CD8-positive, alpha-beta memory T cell (primary cell): ENCODE data around the gene NAP1L5. TPM values are rescaled to one million over a fixed set of nuclear protein-coding genes. Genes with fewer than 3 reads are reported as not detected.

Experiments used
- CTCF ChIA-PET: fragments of 350-600 bp; sonication (Branson Sonifier 250); formaldehyde crosslinking; loops from one replicate; lab custom pipeline; 2021; ENCODE audit warnings: antibody characterized with exemption; lab: Charles Lee
- POLR2A ChIA-PET: fragments of 350-600 bp; sonication (Branson Sonifier 250); formaldehyde crosslinking; loops from one replicate; lab custom pipeline; 2021; ENCODE audit warnings: antibody characterized with exemption; lab: Charles Lee
- DNase-seq, 5 donors: peaks; one replicate each; pipeline versions ENCODE4 v3.0.0 to v3.0.0-alpha.2; 2020 to 2022; ENCODE audit warnings: mixed read lengths in 1 of 5
- H3K27ac ChIP-seq: one replicate; pipeline ENCODE4 v1.7.0; 2013; ENCODE audit warnings: low read depth, mild to moderate bottlenecking, low read length, moderate library complexity
- H3K27me3 ChIP-seq: 2 replicates; pipeline ENCODE4 v1.7.0; 2013; ENCODE audit warnings: low read length, mild to moderate bottlenecking; ENCODE audit not compliant: insufficient read depth, poor library complexity, severe bottlenecking
- H3K36me3 ChIP-seq: 2 replicates; pipeline ENCODE4 v1.7.0; 2013; ENCODE audit warnings: mild to moderate bottlenecking, low read length, moderate library complexity; ENCODE audit not compliant: insufficient read depth
- H3K4me1 ChIP-seq: 2 replicates; pipeline ENCODE4 v1.7.0; 2013; ENCODE audit warnings: mild to moderate bottlenecking, low read length, moderate library complexity; ENCODE audit not compliant: insufficient read depth
- H3K4me3 ChIP-seq: 2 replicates; pipeline ENCODE4 v1.7.0; 2013; ENCODE audit warnings: mild to moderate bottlenecking, low read length
- H3K9me3 ChIP-seq: 2 replicates; pipeline ENCODE4 v1.7.0; 2013; ENCODE audit warnings: mild to moderate bottlenecking, low read length
- H3K27ac Mint-ChIP-seq, 8 donors: one replicate each; pipeline ENCODE4 v1.8.0; 2020 to 2021; ENCODE audit warnings: mixed read lengths in 8 of 8, mild to moderate bottlenecking in 6 of 8, inconsistent platforms in 3 of 8, moderate library complexity in 3 of 8
- H3K27me3 Mint-ChIP-seq, 2 donors: one replicate each; pipeline ENCODE4 v1.8.0; 2020 to 2021; ENCODE audit warnings: mixed read lengths in 2 of 2, mild to moderate bottlenecking in 1 of 2, moderate library complexity in 1 of 2
- H3K36me3 Mint-ChIP-seq, 3 donors: one replicate each; pipeline ENCODE4 v1.8.0; 2020 to 2021; ENCODE audit warnings: mixed read lengths in 3 of 3, inconsistent platforms in 1 of 3, mild to moderate bottlenecking in 1 of 3
- H3K4me1 Mint-ChIP-seq, 3 donors: one replicate each; pipeline ENCODE4 v1.8.0; 2020 to 2021; ENCODE audit warnings: mixed read lengths in 3 of 3, inconsistent platforms in 1 of 3, mild to moderate bottlenecking in 1 of 3
- H3K4me3 Mint-ChIP-seq, 7 donors: one replicate each; pipeline ENCODE4 v1.8.0; 2020 to 2021; ENCODE audit warnings: mixed read lengths in 7 of 7, mild to moderate bottlenecking in 6 of 7, moderate library complexity in 4 of 7, inconsistent platforms in 2 of 7
- H3K9me3 Mint-ChIP-seq, 5 donors: one replicate each; pipeline ENCODE4 v1.8.0; 2020 to 2022; ENCODE audit warnings: mixed read lengths in 5 of 5, mild to moderate bottlenecking in 3 of 5, moderate library complexity in 2 of 5, inconsistent platforms in 1 of 5
- polyA plus RNA-seq: library from polyadenylated mRNA; unstranded; fragments of 300-500 nt; fragmentation: Illumina TruSeq; gene quantifications from one replicate; pipeline ENCODE4 v1.2.3, GENCODE V29; 2021
- total RNA-seq, 2 experiments: library from RNA; stranded (reverse); gene quantifications; one replicate each; pipeline ENCODE4 v1.2.3, GENCODE V29; 2021

NAP1L5 gene
- total and polyA plus RNA-seq, 3 experiments from 2014 or later: 2.5 to 4.8 (median 4.4) TPM

GRCh38 chr4:88674565-88674964 lies 23.1 kb downstream of the NAP1L5 start:
- ChIA-PET POLR2A (no interaction called here), CTCF (no interaction called here)
- Mint-ChIP-seq H3K27me3 (no peaks in the 10 kb centered on the region), H3K4me1 (peaks cover 0 to 4% (median 0%) of the 10 kb centered on the region in 3 donors), H3K27ac (peak overlapping the region in 2 of 8 donors; percentile 7 to 18), H3K36me3 (peaks cover 12 to 82% (median 22%) of the 10 kb centered on the region in 3 donors), H3K4me3 (no peak overlapping the region), H3K9me3 (no peaks in the 10 kb centered on the region)
- Histone ChIP-seq H3K4me1 (no peaks in the 10 kb centered on the region), H3K27me3 (no peaks in the 10 kb centered on the region), H3K4me3 (no peak overlapping the region), H3K9me3 (no peaks in the 10 kb centered on the region), H3K27ac (no peak overlapping the region), H3K36me3 (peaks cover 30% of the 10 kb centered on the region)
- no peak for DNase-seq

GRCh38 chr4:88673886-88674285 lies 23.7 kb downstream of the NAP1L5 start:
- Mint-ChIP-seq H3K4me3 (no peak overlapping the region), H3K9me3 (no peaks in the 10 kb centered on the region), H3K27ac (peak overlapping the region in 3 of 8 donors; percentile 18 to 69 (median 51)), H3K27me3 (no peaks in the 10 kb centered on the region), H3K36me3 (peaks cover 5 to 82% (median 18%) of the 10 kb centered on the region in 3 donors), H3K4me1 (peaks cover 0 to 4% (median 0%) of the 10 kb centered on the region in 3 donors)
- Histone ChIP-seq H3K9me3 (no peaks in the 10 kb centered on the region), H3K4me1 (no peaks in the 10 kb centered on the region), H3K4me3 (no peak overlapping the region), H3K27ac (no peak overlapping the region), H3K27me3 (no peaks in the 10 kb centered on the region), H3K36me3 (peaks cover 24% of the 10 kb centered on the region)
- CTCF ChIA-PET: no interaction called here
- POLR2A ChIA-PET: no interaction called here
- no peak for DNase-seq

GRCh38 chr4:88672987-88673386 lies 24.6 kb downstream of the NAP1L5 start:
- H3K4me1 ChIP-seq: no peaks in the 10 kb centered on the region
- peaks cover 4 to 81% (median 21%) of the 10 kb centered on the region in 3 donors for H3K36me3 Mint-ChIP-seq
- H3K9me3 ChIP-seq: no peaks in the 10 kb centered on the region
- no peaks in the 10 kb centered on the region for H3K27me3 Mint-ChIP-seq
- peaks cover 0 to 4% (median 0%) of the 10 kb centered on the region in 3 donors for H3K4me1 Mint-ChIP-seq
- no peak overlapping the region for H3K27ac ChIP-seq
- ChIA-PET CTCF (interaction anchor here (0.8 to 1.0 kb wide), 2 partner anchors 11 kb away, joined by 3 to 4 read pairs; no protein-coding TSS in a partner anchor), POLR2A (no interaction called here)
- no peaks in the 10 kb centered on the region for H3K9me3 Mint-ChIP-seq
- H3K36me3 ChIP-seq: peaks cover 15% of the 10 kb centered on the region
- no peaks in the 10 kb centered on the region for H3K27me3 ChIP-seq
- H3K4me3 ChIP-seq: no peak overlapping the region
- no peak overlapping the region for H3K4me3 Mint-ChIP-seq
- peak overlapping the region in 3 of 8 donors; percentile 40 to 64 (median 55) for H3K27ac Mint-ChIP-seq
- DNase-seq: peak in 1 of 5 donors; percentile 15

GRCh38 chr4:88661739-88662138 lies 35.9 kb downstream of the NAP1L5 start:
- Mint-ChIP-seq H3K27me3 (no peaks in the 10 kb centered on the region), H3K36me3 (peaks cover 4 to 82% (median 24%) of the 10 kb centered on the region in 3 donors), H3K4me1 (peaks cover 0 to 3% (median 0%) of the 10 kb centered on the region in 3 donors), H3K4me3 (no peak overlapping the region), H3K27ac (peak overlapping the region in 1 of 8 donors; percentile 10), H3K9me3 (no peaks in the 10 kb centered on the region)
- Histone ChIP-seq H3K4me3 (no peak overlapping the region), H3K9me3 (no peaks in the 10 kb centered on the region), H3K4me1 (no peaks in the 10 kb centered on the region), H3K36me3 (peaks cover 10% of the 10 kb centered on the region), H3K27me3 (no peaks in the 10 kb centered on the region), H3K27ac (no peak overlapping the region)
- POLR2A ChIA-PET: no interaction called here
- CTCF ChIA-PET: interaction anchor here (1.2 to 1.6 kb wide), 3 partner anchors 10 to 122 kb away, joined by 3 to 4 read pairs (median 4); no protein-coding TSS in a partner anchor
- DNase-seq: no peak

- no peaks in the 10 kb centered on the region for H3K27me3 ChIP-seq
- peaks cover 14% of the 10 kb centered on the region for H3K36me3 ChIP-seq
- Mint-ChIP-seq H3K9me3 (no peaks in the 10 kb centered on the region), H3K36me3 (peaks cover 4 to 84% (median 27%) of the 10 kb centered on the region in 3 donors), H3K4me3 (no peak overlapping the region), H3K27ac (peak overlapping the region in 3 of 8 donors; percentile 9 to 49 (median 15)), H3K27me3 (no peaks in the 10 kb centered on the region), H3K4me1 (peaks cover 0 to 6% (median 5%) of the 10 kb centered on the region in 3 donors)
- H3K9me3 ChIP-seq: no peaks in the 10 kb centered on the region
- no peak overlapping the region for H3K4me3 ChIP-seq
- no peak overlapping the region for H3K27ac ChIP-seq
- no peaks in the 10 kb centered on the region for H3K4me1 ChIP-seq
- POLR2A ChIA-PET: no interaction called here
- CTCF ChIA-PET: interaction anchor here (1.6 kb wide), 2 partner anchors 12 to 121 kb away, joined by 4 read pairs; no protein-coding TSS in a partner anchor
- no peak for DNase-seq
Measured at GRCh38 chr4:88660446-88661294, 37.0 kb downstream of the NAP1L5 start.

- ChIA-PET CTCF (interaction anchor here (1.2 to 1.3 kb wide), 2 partner anchors 120 to 127 kb away, joined by 4 to 21 read pairs; no protein-coding TSS in a partner anchor), POLR2A (no interaction called here)
- H3K9me3 Mint-ChIP-seq: no peaks in the 10 kb centered on the region
- DNase-seq: no peak
- no peaks in the 10 kb centered on the region for H3K27me3 Mint-ChIP-seq
- H3K4me1 ChIP-seq: no peaks in the 10 kb centered on the region
- no peak overlapping the region for H3K4me3 ChIP-seq
- no peaks in the 10 kb centered on the region for H3K27me3 ChIP-seq
- peaks cover 2 to 9% (median 5%) of the 10 kb centered on the region in 3 donors for H3K4me1 Mint-ChIP-seq
- H3K36me3 Mint-ChIP-seq: peaks cover 4 to 84% (median 33%) of the 10 kb centered on the region in 3 donors
- no peak overlapping the region for H3K27ac ChIP-seq
- H3K4me3 Mint-ChIP-seq: no peak overlapping the region
- no peaks in the 10 kb centered on the region for H3K9me3 ChIP-seq
- H3K36me3 ChIP-seq: peaks cover 22% of the 10 kb centered on the region
- H3K27ac Mint-ChIP-seq: peak overlapping the region in 2 of 8 donors; percentile 2 to 7
Measured at GRCh38 chr4:88659890-88660208, 37.8 kb downstream of the NAP1L5 start.

- Histone ChIP-seq H3K4me1 (no peaks in the 10 kb centered on the region), H3K36me3 (peaks cover 25% of the 10 kb centered on the region), H3K9me3 (no peaks in the 10 kb centered on the region), H3K27me3 (no peaks in the 10 kb centered on the region), H3K27ac (no peak overlapping the region), H3K4me3 (no peak overlapping the region)
- DNase-seq: peak in 2 of 5 donors; percentile 15 to 42
- POLR2A ChIA-PET: no interaction called here
- peaks cover 2 to 9% (median 5%) of the 10 kb centered on the region in 3 donors for H3K4me1 Mint-ChIP-seq
- no peaks in the 10 kb centered on the region for H3K27me3 Mint-ChIP-seq
- peak overlapping the region in 6 of 8 donors; percentile 2 to 38 (median 18) for H3K27ac Mint-ChIP-seq
- H3K9me3 Mint-ChIP-seq: no peaks in the 10 kb centered on the region
- peaks cover 4 to 83% (median 33%) of the 10 kb centered on the region in 3 donors for H3K36me3 Mint-ChIP-seq
- no peak overlapping the region for H3K4me3 Mint-ChIP-seq
- CTCF ChIA-PET: interaction anchor here (0.7 to 1.3 kb wide), 8 partner anchors 46 to 136 kb away, joined by 3 to 21 read pairs (median 4); partner anchors contain the start of genes HERC3 and PYURF
Measured at GRCh38 chr4:88659055-88659889, 38.4 kb downstream of the NAP1L5 start.
